GM19452 (cell line): ENCODE measurements around the gene CDC42EP1.
"Not testable (repeated sequence)": the region's sequence is repeated elsewhere in the genome, so short reads cannot be mapped to it uniquely, and the experiment has no call there.

Experiments used
- ATAC-seq: cut with Tn5 transposase; IDR thresholded peaks from one replicate; pipeline ENCODE4 v1.9.1; 2021; ENCODE audit not compliant: unreplicated experiment

The CDC42EP1 gene

DNA sequence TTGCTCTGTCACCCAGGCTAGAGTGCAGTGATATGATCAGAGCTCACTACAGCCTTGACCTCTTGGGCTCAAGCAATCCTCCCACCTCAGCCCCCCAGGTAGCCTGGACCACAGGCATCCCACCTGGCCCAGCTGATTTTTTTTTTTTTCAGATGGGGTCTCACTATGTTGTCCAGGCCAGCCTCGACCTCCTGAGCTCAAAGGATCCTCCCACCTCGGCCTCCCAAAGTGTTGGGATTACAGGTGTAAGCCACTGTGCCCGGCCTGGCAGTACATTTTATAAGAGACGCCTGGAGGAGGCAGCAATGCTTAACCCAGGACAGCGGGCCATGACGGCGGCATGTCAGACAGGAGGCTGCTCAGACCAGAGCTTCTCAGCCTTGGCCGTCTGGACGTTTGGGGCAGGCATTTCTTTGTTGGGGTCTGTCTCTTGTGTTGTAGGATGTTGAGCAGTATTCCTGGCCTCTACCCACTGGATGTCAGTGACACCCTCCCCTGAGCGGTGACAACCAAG is 15.3 kb downstream of the CDC42EP1 start:
- ATAC-seq, result no peak

DNA sequence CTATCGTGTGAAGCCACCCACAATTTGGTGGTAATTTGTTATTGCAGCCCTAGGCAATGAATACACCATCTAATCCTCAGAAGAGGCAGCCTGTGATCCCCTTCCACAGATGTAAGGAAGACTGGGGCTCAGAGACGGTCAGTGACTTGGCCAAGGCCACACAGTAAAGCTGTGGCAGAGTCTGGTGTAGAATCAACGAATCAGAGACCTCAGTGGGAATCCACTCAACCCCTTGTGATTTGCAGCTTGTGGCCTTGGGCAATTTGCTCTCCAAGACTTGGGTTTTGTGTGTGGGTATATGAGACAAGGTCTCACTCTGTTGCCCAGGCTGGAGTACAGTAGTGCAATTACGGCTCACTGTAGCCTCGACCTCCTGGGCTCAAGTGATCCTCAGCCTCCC is 17.7 kb downstream of the CDC42EP1 start:
- ATAC-seq, result no peak

DNA sequence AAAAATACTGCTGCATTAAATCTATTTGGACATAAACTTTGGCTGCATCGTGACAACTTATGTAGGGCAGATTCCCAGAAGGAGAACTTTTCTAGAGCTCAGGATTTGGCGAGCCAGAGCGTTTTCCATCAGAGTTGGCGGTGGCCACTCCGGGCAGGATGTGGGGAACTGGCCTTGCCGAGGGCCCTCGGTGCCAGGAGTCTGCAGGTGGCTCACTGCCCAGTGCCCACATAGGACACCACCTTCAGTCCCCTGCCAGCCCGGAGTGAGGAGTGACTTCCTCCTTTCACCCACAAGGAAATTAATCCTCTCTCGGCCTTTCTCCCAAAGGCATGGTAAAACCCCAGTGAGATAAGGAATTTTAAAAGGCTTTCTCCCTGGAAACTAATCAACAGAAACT is 21.2 kb downstream of the CDC42EP1 start:
- no peak for ATAC-seq

DNA sequence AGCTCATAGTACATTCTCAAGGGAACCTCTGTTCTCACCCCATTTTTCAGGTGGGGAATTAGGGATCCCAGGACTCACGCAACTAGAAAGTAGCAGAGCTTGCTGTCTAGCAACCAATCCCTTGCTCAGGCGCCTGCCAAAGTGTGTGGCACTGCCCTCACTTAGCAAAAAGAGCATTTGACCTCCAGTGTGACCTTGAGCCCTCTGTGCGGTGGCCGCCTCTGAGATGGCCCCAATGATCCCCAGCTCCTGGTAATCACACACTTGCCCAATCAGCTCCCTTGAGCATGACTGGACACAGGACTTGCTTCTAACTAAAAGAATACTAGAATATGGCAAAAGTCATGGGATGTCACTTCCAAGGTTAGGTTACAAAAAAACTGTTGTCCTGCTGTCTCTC is 22.2 kb downstream of the CDC42EP1 start:
- no peak for ATAC-seq

DNA sequence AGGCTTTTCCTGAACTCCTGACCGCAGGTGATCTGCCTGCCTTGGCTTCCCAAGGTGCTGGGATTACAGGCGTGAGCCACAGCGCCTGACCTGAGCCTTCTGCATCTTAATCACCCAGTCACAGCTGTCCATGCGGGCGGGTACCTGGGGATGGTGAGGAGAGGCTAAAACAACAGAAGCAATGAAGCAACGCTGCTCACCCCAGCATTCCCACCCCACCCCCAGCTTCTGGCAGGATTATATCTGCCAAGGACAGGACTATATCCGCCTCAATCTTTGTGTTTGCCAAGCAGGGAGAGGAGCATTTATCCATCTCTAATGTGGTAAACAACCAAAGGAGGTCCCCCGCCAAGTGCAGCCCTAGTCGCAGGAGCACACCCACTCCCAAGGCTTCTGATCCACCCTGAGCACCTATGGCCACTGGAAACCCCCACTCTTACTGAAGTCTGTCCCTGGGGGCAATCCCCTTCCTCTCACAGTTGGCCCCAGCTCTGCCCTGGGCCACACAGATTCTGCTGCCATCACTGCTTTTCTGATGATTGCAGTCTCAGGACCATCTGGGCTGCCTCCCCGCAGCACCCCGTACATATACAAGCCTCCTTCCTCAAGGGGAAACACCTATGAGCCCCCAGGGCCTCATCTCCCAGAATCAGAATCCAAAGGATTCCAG is 28.4 kb downstream of the CDC42EP1 start:
- ATAC-seq, result no peak

DNA sequence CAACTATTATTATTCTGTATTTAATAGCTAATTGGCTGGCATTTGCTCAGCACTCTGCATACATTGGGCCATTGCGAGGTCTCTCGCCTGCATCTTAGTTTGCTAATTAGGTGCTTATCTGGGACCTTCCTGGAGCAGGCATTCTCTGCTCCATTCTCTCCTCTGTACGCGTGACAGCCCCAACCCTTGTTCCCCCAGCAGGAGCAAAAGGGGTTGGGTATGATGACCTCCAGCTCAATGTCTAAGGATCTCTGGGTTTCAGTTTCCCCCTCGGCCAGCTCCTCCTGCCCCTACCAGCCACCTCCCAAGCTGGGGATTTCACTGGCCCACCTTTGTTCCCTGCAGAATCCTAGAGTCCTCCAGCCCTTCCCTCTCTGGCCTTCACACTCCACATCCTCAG is 29.4 kb downstream of the CDC42EP1 start:
- no peak for ATAC-seq

DNA sequence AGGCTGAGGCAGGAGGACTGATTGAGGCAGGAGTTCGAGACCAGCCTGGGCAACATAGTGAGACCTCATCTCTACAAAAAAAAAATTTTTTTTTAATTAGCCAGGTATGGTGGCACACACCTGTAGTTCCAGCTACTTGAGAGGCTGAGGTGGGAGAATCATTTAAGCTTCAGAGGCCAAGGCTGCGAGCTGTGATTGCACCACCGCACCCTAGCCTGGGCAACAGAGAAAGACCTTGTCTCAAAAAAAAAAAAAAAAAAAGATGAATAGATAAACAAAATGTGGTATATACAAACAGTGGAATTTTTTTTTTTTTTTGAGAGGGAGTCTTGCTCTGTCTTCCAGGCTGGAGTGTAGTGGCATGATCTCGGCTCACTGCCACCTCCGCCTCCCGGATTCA is 30.8 kb downstream of the CDC42EP1 start:
- not testable (repeated sequence) for ATAC-seq

DNA sequence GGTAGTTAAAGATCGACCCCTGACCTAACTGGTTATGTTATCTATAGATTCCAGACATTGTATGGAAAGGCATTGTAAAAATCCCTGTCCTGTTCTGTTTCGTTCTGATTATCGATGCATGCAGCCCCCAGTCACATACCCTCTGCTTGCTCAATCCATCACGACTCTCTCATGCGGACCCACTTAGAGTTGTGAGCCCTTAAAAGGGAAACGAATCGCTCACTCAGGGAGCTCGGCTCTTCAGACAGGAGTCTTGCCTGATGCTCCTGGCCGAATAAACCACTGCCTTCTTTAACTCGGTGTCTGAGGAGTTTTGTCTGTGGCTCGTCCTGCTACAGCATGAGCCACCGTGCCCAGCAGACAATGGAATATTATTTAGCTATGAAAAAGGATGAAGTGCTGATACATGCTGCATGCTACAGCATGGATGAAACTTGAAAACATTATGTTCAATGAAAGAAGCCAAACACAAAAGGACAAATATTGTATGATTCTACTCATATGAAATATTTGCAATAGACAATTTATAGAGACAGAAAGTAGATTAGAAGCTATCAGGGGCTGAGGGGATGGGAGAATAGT is 31.6 kb downstream of the CDC42EP1 start:
- ATAC-seq, result no peak

DNA sequence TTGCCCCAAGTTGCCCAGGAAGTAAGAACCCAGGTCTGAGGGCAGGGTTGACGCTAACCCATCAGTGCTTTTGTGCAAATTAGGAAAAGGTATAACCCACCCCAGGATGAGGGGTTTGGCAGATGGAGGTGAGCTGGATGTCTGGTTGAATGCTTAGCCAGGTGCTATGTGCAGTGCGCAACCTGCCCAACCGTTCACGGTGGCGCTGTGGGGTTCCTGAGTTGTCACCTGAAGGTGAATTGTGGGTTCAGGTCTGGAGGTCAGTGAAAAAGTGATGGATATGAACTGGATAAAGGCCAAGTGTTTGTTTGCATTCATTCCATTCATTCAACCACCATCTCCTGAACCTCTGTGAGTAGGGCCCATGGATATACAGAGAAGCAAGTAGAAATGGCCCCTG is 34.0 kb downstream of the CDC42EP1 start:
- ATAC-seq, result no peak

DNA sequence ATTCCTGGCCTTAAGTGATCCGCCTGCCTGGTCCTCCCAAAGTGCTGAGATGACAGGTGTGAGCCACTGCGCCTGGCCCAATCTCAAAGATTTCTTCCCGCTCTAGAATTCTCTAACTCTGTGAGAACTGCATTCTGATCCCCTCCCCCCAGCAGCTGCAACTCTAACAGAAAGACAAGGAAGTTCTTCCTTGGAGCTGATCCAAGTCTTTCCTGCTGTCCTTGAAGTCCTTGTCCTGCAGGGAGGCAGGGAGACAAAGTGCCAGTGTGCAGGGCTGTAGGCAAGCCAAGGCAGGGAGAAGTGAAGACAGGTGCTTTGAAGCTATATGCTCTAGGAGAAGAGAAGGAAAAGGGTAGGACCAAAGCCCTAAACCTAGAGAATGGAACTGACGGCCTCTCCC is 38.9 kb downstream of the CDC42EP1 start:
- ATAC-seq, result no peak

DNA sequence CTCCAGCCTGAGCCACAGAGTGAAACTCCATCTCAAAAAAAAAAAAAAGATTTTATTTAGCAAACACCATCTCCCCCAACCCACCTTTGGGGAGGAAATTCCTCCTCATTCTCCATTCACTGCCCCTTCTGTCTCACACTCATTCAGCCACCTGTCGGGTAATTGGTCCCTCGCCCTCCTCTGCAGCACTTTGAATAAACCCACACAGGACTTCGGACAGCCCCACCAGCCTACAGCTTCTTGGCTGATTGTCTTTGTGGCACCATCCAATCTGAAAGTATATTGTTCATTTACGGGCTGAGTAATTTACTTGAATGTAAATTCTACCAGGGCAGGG is 40.9 kb downstream of the CDC42EP1 start:
- no peak for ATAC-seq

DNA sequence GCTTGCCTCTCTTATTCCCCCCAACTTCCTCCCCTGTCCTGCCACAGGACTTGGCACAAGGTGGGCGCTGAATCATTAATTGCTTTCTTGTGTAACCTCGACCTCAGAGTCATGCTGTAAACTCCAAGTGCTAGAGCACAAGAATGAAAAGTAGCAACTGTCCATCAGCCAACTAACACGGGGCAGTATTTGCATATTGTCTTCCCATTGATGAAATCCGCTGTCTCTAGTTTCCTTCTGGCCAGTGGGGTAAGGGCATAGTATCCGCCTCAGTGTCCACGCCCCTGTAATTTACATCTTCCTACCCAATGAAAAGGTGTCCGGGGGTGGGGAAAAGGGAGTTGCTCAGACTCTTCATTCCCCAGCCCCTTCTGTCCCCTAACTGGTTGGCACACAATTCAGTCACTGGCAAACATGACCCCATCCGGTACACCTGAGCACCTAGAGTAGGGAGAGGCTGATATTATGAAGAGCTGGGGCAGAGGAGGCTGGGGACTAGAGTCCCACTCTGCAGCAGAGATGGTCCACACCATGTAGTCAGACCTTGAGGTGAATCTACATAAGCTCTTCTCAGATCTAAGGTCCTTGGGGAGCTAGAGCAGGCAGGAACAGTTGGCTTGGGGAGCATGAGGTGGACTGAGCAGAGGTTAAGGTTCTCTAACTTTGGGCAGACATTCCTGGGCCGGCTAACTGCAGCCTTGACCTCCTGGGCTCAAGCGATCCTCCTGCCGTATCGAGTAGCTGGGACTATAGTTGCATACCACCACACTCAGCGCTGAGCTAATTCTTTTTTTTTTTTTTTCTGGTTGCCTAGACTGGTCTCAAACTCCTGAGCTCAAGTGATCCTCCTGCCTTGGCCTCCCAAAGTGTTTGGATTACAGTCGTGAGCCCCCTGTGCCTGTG is 41.5 kb downstream of the CDC42EP1 start:
- no peak for ATAC-seq

DNA sequence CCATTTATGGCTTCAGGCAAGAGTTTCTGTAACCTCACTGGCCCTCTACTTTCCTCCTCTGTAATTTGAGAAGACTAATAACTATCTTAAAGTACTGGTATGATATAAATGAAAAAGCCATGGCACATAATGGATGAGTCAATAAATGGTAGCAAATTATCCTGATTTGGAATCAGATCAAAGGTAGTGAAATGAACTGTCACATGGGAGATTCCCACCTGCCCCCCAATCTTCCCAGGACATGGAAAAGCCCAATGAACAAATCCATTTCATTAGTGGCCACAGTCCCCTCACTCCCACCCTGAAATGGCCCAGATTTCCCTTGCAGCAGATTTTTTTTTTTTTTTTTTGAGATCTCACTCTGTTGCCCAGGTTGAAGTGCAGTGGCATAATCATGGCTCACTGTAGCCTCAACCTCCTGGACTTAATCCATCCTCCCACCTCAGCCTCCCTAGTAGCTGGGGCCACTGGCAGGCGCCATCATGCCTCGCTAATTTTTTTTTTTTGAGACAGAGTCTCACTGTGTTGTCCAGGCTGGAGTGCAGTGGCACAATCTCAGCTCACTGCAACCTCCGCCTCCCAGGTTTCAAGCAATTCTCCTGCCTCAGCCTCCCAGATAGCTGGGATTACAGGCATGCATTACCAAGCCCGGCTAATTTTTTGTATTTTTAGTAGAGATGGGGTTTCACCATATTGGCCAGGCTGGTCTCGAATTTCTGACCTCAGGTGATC is 42.4 kb downstream of the CDC42EP1 start:
- ATAC-seq, result not testable (repeated sequence)

DNA sequence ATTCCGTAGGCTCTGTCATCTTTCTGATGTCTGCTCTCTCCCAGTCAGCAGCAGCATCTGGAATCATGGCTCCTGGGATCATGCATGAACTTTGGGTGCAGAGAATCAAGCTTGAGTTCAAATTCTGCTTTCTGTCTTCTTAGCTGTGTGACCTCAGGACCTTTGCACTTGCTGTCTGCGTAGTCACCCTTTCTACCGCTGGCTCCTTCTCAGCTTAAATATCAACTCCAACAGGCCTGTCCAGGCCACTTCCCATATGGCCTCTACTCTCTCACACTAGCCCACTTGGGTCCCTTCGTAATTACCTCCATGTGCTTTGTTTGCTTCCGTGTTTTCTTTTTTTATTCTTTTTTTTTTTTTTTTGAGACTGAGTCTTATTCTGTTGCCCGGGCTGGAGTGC is 43.8 kb downstream of the CDC42EP1 start:
- ATAC-seq, result no peak

DNA sequence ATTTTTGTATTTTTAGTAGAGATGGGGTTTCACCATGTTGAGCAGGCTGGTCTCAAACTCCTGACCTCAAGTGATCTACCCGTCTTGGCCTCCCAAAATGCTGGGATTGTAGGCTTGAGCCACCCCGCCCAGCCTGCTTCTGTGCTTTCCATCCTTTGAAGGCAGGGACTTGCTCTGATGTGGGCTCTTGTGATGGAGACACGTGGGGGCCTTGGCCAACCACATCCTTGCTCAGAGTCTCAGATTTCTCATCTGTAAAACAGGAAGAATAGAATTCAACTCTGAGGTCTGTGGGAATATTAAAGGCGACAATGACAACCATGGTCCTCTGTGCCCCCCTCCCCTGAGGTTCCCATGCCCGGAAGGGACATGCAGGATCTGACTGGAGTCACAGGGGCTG is 44.6 kb downstream of the CDC42EP1 start:
- no peak for ATAC-seq

DNA sequence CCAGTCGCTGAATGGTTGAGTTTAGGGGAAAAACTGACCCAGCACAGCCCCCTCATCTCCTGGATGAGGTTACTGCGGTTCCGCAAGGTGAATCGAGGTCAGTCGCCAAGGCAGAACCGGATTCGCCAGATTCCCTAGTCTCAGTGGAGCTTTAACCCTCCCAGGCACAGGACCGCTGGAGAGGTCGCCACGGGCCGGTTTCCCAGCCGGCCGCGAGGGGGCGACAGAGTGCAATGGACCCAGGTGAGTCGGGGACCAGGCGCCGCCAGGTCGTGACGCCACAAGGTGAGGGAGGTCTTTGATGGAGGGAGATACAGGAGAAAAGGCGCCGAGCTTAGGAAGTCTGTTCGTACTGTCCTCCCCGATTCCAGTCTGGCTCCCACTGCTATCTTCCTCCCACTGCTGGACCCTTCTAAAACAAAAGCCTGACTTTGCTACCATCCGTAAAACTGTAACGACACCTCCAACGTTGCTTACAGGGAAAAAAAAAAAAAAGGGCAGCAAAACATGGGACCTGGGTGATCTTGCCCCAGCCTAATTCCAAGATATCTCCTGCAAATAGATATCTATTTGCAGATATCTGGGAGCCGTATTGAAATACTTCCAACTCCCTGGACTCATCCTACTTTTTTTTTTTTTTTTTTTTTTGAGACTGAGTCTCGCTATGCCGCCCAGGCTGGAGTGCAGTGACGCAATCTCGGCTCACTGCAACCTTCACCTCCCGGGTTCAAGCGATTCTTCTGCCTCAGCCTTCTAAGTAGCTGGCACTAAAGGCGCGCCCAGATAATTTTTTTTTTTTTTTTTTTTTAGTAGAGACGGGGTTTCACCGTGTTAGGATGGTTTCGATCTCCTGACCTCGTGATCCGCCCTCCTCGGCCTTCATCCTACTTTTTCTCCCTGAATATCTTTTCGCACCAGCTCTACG is 47.0 kb downstream of the CDC42EP1 start:
- no peak for ATAC-seq

DNA sequence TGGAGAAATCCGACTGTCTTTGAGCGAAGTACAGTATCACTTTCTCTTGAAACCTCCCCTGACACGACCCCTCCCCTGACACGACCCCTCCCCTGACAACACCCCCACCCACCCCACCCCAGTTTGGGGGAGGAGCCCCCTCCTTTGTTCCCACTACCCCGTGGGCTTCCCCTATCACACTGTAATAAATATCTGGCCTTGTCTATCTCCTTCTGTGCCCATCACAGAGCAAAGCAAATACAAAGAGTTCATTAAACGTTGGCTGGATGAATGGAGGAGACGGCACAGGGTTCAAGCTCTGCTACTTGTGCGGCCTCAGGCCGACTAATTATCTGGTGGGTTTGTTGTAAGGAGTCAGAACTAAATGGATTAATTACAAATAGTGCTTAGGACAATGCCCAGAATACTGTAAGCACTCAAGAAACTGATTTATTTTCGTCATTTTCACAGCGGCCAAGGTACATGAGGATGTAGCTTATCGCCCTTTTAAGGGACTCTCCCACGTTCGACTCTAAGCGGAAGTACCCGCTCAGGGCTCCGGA is 47.7 kb downstream of the CDC42EP1 start:
- peak; percentile 3 for ATAC-seq

DNA sequence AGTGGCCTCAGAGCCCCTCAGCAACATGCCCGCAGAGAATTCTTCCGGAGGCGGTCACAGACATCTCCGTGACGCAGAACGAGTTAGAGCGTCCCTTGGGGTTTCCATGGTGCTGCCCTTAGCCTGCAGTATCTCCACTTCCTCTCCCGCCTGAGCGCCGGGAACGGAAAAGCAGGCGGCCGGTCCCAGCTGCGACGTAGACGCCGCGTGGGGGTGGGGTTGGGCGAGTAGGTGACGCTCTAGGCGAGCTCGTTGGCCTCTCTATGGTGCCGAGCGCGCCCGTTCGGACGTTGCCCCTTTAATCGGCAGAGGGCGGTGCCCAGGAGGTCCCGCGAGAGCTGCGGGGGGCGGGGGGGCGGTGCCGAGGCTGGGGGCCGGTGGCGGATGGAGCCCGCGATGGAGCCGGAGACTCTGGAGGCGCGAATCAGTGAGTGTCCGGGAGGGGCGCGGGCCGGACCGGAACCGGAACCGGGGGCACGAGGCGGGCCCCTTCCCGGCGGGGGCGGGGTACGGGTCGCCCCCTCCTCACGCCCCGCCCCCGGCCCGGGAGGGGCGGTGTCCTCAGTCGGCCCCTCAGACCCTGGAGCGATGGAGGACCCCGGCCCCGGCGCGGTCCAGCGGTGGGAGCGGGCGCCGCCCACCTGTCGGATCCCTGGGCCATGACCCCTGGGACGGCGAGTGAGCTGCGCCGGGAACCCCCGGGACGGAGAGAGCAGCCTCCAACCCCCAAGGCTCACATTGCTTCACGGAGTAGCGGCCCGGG is 48.4 kb downstream of the CDC42EP1 start, which contains the start of gene GGA1:
Gene GGA1, plus strand, starts transcription at position 358 of the 763 bp plus-strand sequence. Its CDS starts 27 bp downstream, at position 385.
- ATAC-seq, result peak; percentile 71
